Kidney (tissue), 14 donors: Measurements from ENCODE around the gene TENM4. TPM values are rescaled to one million over a fixed set of nuclear protein-coding genes. Genes with fewer than 3 reads are reported as not detected.
A peak's percentile ranks its signal among the peaks of the same experiment; 100 is the strongest.

Experiments used
- DNase-seq, 5 donors: peaks; one replicate each; pipeline ENCODE4 v3.0.0-alpha.2; 2013 to 2020
- FAIRE-seq: peaks from 2 replicates; lab custom pipeline; 2012; peaks lifted over from hg19 to GRCh38; lab: Jason Lieb, UNC
- H3K27ac ChIP-seq, 2 donors: one replicate each; pipeline ENCODE4 v1.7.0; 2013; ENCODE audit warnings: low read depth in 2 of 2, low read length in 2 of 2, inconsistent platforms in 1 of 2
- H3K27me3 ChIP-seq: one replicate; pipeline ENCODE4 v1.7.1; 2013; ENCODE audit warnings: low read length, inconsistent platforms; ENCODE audit not compliant: control insufficient read depth, insufficient read depth
- H3K36me3 ChIP-seq, 3 donors: one replicate each; pipeline versions ENCODE4 v1.7.0 to v1.7.1; 2013; ENCODE audit warnings: low read length in 3 of 3, control low read depth in 1 of 3, inconsistent platforms in 1 of 3; ENCODE audit not compliant: insufficient read depth in 3 of 3, control insufficient read depth in 2 of 3
- H3K4me1 ChIP-seq, 3 donors: one replicate each; pipeline versions ENCODE4 v1.7.0 to v1.7.1; 2013; ENCODE audit warnings: low read length in 3 of 3, inconsistent platforms in 1 of 3, low read depth in 1 of 3; ENCODE audit not compliant: control insufficient read depth in 2 of 3, insufficient read depth in 2 of 3
- H3K4me3 ChIP-seq, 3 donors: one replicate each; pipeline versions ENCODE4 v1.7.0 to v1.8.1; 2013; ENCODE audit warnings: low read length in 3 of 3, control low read depth in 1 of 3, inconsistent platforms in 1 of 3
- H3K9ac ChIP-seq, 3 donors: one replicate each; pipeline versions ENCODE4 v1.7.0 to v1.7.1; 2013; ENCODE audit warnings: low read length in 3 of 3, control low read depth in 1 of 3, inconsistent platforms in 1 of 3
- H3K9me3 ChIP-seq, 3 donors: one replicate each; pipeline versions ENCODE4 v1.7.0 to v1.7.1; 2013; ENCODE audit warnings: low read length in 3 of 3, control low read depth in 1 of 3, inconsistent platforms in 1 of 3; ENCODE audit not compliant: control insufficient read depth in 2 of 3, insufficient read depth in 1 of 3
- intact Hi-C: fragments of 100-400 bp; cut with DNase I; formaldehyde crosslinking; loops from one replicate; pipeline ENCODE4 v1.11.1; 2022
- polyA plus RNA-seq: library from polyadenylated mRNA; stranded (reverse); fragments of 350-450 nt; fragmentation: Illumina TruSeq; extraction: RNeasy Lipid Tissue Mini Kit (QIAGEN cat#74804); gene quantifications from one replicate; pipeline ENCODE4 v1.2.3, GENCODE V29; 2014; ENCODE audit warnings: low read depth, low replicate concordance; ENCODE audit not compliant: insufficient read depth
- total RNA-seq: library from RNA; stranded (reverse); fragmentation: NEBNext Ultra II Directional; extraction: Animal tissue kit (Norgen Biotek cat#: 25700); gene quantifications from one replicate; pipeline ENCODE4 v1.2.1, GENCODE V29; 2021
- TF ChIP-seq, protein P1 (sequence below): IDR thresholded peaks from 3 replicates; pipeline ENCODE4 v1.5.1; 2012; ENCODE audit warnings: mild to moderate bottlenecking, moderate library complexity, borderline replicate concordance; ENCODE audit not compliant: insufficient read depth; ENCODE audit errors: extremely low read depth
- donor health status: control.
- donor health status: control.
- donor health status: control.
- donor health status: control.
- donor health status: control.
- donor health status: DM: yes; HTN: yes; CAD: no.
- donor health status: Normal renal cell carcinoma (clear cell type).

Gene TENM4
- total and polyA plus RNA-seq, 2 donors from 2014 or later, result 0.34 to 31.0 TPM

DNA sequence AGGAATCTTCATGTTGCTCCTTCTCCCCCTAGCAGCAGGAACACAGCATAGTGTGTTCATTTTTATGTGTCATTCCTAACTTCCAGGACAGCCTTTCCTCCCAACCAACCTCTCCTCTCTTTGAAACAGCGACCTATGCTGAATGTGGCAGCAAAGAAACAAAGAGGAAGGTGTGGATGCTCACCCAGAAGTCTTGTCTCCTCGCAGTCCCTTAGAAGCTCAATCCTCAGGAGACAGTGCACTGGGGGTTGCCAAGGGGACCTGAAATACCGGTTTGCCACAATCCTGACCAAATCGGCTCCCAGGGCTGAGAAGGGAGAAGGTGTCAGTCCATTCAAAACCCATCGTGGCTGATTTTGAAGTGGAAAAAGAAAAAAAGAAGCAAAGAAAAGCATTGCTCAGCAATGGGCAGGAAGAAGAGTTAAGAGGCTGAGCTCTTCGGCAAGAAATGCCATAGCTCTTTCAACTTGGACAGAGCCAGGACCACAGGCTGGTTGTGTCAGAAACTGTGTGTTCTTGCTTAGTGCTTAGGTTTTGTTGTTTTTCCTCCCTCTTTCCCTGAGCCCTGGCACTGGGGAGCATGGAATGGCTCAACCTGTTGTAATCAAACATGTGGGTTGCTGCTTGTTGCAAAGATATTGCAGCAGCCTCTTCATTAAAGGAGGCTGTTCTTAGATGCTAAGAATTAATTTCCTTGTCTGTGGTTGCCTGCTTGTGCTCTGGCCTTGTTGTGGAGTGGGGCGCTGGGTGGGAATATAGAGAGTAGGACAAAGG is 30.4 kb upstream of the TENM4 start:
- DNase-seq (no peak), FAIRE-seq (no peak)
- Histone ChIP-seq H3K9me3 (no peaks in the 10 kb centered on the region), H3K27me3 (no peaks in the 10 kb centered on the region), H3K9ac (no peak overlapping the region), H3K36me3 (no peaks in the 10 kb centered on the region), H3K27ac (no peak overlapping the region), H3K4me3 (no peak overlapping the region), H3K4me1 (no peaks in the 10 kb centered on the region)
- TF ChIP-seq, protein P1, sequence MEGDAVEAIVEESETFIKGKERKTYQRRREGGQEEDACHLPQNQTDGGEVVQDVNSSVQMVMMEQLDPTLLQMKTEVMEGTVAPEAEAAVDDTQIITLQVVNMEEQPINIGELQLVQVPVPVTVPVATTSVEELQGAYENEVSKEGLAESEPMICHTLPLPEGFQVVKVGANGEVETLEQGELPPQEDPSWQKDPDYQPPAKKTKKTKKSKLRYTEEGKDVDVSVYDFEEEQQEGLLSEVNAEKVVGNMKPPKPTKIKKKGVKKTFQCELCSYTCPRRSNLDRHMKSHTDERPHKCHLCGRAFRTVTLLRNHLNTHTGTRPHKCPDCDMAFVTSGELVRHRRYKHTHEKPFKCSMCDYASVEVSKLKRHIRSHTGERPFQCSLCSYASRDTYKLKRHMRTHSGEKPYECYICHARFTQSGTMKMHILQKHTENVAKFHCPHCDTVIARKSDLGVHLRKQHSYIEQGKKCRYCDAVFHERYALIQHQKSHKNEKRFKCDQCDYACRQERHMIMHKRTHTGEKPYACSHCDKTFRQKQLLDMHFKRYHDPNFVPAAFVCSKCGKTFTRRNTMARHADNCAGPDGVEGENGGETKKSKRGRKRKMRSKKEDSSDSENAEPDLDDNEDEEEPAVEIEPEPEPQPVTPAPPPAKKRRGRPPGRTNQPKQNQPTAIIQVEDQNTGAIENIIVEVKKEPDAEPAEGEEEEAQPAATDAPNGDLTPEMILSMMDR, result no peak
- intact Hi-C loops, result no loop called here

DNA sequence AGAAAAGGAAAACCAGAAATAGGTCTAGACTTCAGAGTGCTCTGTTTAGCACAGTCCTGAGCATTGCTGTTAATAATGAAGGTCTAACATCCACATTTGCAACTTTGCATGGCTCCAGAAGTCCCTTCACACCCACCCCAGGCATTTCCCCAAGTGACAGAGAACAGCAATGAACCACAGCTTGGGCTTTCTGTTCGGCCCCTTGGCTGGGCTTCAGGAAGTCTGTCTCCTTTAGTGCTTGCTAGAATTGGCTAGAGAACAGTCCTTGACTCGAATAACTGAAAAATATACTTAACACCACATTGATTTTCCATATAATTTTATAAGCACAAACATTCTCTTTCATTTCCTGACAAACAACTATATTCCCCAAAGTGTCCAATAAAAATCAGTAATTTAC is 29.3 kb upstream of the TENM4 start:
- TF ChIP-seq, protein P1, result no peak
- intact Hi-C loops, result no loop called here
- Histone ChIP-seq H3K4me3 (no peak overlapping the region), H3K27me3 (no peaks in the 10 kb centered on the region), H3K27ac (no peak overlapping the region), H3K36me3 (no peaks in the 10 kb centered on the region), H3K9me3 (no peaks in the 10 kb centered on the region), H3K4me1 (no peaks in the 10 kb centered on the region), H3K9ac (no peak overlapping the region)
- peak in 1 of 5 donors; percentile 15 for DNase-seq
- FAIRE-seq, result no peak

DNA sequence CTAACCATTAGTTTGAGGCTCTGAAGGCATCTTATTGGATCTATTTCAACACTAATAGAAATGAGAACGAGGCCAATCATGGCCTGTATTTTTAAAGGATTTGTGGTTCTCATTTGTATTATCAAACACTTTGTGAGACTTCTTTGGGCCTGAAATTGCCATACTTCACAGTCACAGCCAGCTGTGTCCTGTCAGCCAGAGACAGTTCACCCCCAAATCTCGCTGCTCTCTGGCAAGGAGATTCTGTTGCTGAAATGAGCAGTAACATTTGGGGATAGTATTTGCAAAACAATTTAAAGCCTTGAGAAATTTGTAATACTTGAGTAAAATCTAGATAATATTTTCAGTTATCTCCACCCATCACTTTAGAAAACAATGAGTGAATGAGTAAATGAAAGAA is 26.9 kb upstream of the TENM4 start:
- TF ChIP-seq, protein P1, result no peak
- Histone ChIP-seq H3K4me3 (no peak overlapping the region), H3K9me3 (no peaks in the 10 kb centered on the region), H3K36me3 (no peaks in the 10 kb centered on the region), H3K27ac (no peak overlapping the region), H3K27me3 (no peaks in the 10 kb centered on the region), H3K4me1 (no peaks in the 10 kb centered on the region), H3K9ac (no peak overlapping the region)
- intact Hi-C loops, result no loop called here
- no peak for FAIRE-seq
- DNase-seq, result peak in 3 of 5 donors; percentile 19 to 57 (median 19)
